Sigmoid colon (tissue), 7 donors: ENCODE measurements around the gene TMEM45B. TPM values are rescaled to one million over a fixed set of nuclear protein-coding genes. Genes with fewer than 3 reads are reported as not detected.
"Not testable (repeated sequence)": the region's sequence is repeated elsewhere in the genome, so short reads cannot be mapped to it uniquely, and the experiment has no call there.

ENCODE experiments used
- DNase-seq: peaks from one replicate; pipeline ENCODE4 v3.0.0-alpha.2; 2019
- H3K27ac ChIP-seq, 4 donors: fragments of 200-600 bp; sonication (generic); one replicate each; pipeline ENCODE4 v1.5.1; 2016 to 2019; ENCODE audit warnings: mild to moderate bottlenecking in 1 of 4
- H3K27me3 ChIP-seq, 3 donors: fragments of 200-600 bp; sonication (generic); one replicate each; pipeline ENCODE4 v1.5.1; 2019; ENCODE audit warnings: mild to moderate bottlenecking in 1 of 3
- H3K36me3 ChIP-seq, 4 donors: fragments of 200-600 bp; sonication (generic); one replicate each; pipeline ENCODE4 v1.5.1; 2016 to 2019
- H3K4me1 ChIP-seq, 4 donors: fragments of 200-600 bp; sonication (generic); one replicate each; pipeline ENCODE4 v1.5.1; 2017 to 2019
- H3K4me3 ChIP-seq, 4 donors: fragments of 200-600 bp; sonication (generic); one replicate each; pipeline ENCODE4 v1.5.1; 2017 to 2019; ENCODE audit warnings: mild to moderate bottlenecking in 2 of 4, moderate library complexity in 1 of 4
- H3K9me3 ChIP-seq, 4 donors: fragments of 200-600 bp in 3 of 4; sonication (generic) in 3 of 4; one replicate each; pipeline versions ENCODE4 v1.5.1 to v1.6.1; 2013 to 2019
- EP300 ChIP-seq, 4 donors: sonication (generic); formaldehyde crosslinking; IDR thresholded peaks; one replicate each; pipeline ENCODE4 v1.6.1; 2017; ENCODE audit warnings: antibody characterized with exemption in 4 of 4
- POLR2A ChIP-seq, 2 donors: fragments of 450-650 bp; IDR thresholded peaks; one replicate each; pipeline ENCODE4 v1.6.1; 2016; ENCODE audit warnings: antibody characterized with exemption in 2 of 2, mild to moderate bottlenecking in 2 of 2, moderate library complexity in 2 of 2
- POLR2AphosphoS5 ChIP-seq, 4 donors: sonication (generic); formaldehyde crosslinking; IDR thresholded peaks; one replicate each; pipeline ENCODE4 v1.6.1; 2017; ENCODE audit warnings: antibody characterized with exemption in 4 of 4
- WGBS, 2 donors: extraction: QIAGEN DNeasy Blood & Tissue Kit; methylation state at CpG; one replicate each; pipeline ENCODE4 v1.1.7; 2013; 5-methylcytosine and 5-hydroxymethylcytosine counted together
- intact Hi-C: fragments of 100-400 bp; cut with DNase I; formaldehyde crosslinking; loops from one replicate; pipeline ENCODE4 v1.15.1; 2023
- polyA plus RNA-seq, 3 donors: library from polyadenylated mRNA; stranded (reverse); fragments of 200-250 nt; gene quantifications; one replicate each; pipeline ENCODE4 v1.2.3, GENCODE V29; 2013
- total RNA-seq, 4 donors: library from RNA; depleted of rRNA; stranded (reverse); fragments of >200 nt; gene quantifications; one replicate each; pipeline ENCODE4 v1.1.0, GENCODE V29; 2016
- TF ChIP-seq, protein P1 (sequence below), 4 experiments: fragments of 450-650 bp in 3 of 4; fragments of 200-600 bp in 1 of 4; IDR thresholded peaks; one replicate each; pipeline ENCODE4 v1.5.1; 2016 to 2019; ENCODE audit warnings: antibody characterized with exemption in 4 of 4, mild to moderate bottlenecking in 3 of 4, moderate library complexity in 2 of 4
- donor health status: healthy with polysubstance abuse.
- donor health status: Bipolar disorder and iron deficiency.
- donor health status: healthy.

Gene TMEM45B
- total and polyA plus RNA-seq, 7 donors, result 0.55 to 150 (median 16.0) TPM; not detected in 1

DNA sequence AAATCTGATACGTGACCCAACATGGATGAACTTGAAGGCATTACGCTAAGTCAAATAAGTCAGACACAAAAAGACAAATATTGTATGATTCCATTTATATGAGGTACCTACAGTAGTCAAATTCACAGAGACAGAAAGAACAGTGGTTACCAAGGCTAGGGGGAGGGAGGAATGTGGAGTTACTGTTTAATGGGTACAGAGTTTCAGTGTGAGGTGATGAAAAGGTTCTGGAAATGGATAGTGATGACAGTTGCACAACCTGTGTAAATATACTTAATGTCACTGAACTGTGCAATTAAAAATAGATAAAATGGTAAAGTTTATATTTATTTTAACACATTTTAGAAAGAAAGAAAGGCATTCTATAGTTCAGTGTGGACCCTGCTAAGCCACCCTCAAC, 24.1 kb upstream of the TMEM45B start:
- TF ChIP-seq POLR2A (IDR thresholded peaks at IDR 0.05), result no peak
- TF ChIP-seq, protein P1, sequence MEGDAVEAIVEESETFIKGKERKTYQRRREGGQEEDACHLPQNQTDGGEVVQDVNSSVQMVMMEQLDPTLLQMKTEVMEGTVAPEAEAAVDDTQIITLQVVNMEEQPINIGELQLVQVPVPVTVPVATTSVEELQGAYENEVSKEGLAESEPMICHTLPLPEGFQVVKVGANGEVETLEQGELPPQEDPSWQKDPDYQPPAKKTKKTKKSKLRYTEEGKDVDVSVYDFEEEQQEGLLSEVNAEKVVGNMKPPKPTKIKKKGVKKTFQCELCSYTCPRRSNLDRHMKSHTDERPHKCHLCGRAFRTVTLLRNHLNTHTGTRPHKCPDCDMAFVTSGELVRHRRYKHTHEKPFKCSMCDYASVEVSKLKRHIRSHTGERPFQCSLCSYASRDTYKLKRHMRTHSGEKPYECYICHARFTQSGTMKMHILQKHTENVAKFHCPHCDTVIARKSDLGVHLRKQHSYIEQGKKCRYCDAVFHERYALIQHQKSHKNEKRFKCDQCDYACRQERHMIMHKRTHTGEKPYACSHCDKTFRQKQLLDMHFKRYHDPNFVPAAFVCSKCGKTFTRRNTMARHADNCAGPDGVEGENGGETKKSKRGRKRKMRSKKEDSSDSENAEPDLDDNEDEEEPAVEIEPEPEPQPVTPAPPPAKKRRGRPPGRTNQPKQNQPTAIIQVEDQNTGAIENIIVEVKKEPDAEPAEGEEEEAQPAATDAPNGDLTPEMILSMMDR (IDR thresholded peaks at IDR 0.05), result no peak
- no peak for TF ChIP-seq EP300 (IDR thresholded peaks at IDR 0.05)
- TF ChIP-seq POLR2AphosphoS5 (IDR thresholded peaks at IDR 0.05), result no peak
- Histone ChIP-seq H3K4me3 (no peak overlapping the region), H3K9me3 (peaks cover 0 to 4% (median 1%) of the 10 kb centered on the region in 4 donors), H3K36me3 (no peaks in the 10 kb centered on the region), H3K4me1 (no peaks in the 10 kb centered on the region), H3K27ac (no peak overlapping the region), H3K27me3 (no peaks in the 10 kb centered on the region)
- DNase-seq, result no peak
- intact Hi-C loops, result no loop called here
- WGBS, 2 donors, result 95 to 97% methylated on average over 2 of the region's 2 CpGs

DNA sequence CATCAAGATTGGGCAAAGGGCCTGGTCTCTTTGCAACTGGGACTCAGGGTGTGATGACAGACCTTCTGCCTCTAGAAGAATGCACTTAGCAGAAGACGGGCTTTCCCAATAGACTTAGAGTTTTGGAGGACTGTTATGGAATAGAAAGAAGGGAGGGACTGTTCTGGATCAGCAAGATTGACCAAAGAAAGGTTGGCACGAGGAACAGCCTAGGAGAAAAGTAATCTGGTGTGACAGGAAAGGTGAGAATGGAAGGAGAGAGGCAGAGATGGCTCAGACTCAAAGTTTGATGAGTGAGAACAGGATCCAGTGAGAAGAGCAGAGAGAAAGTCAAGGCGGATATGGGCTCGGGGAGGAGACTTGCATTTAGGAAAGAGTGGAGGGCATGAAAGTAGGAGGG, 23.0 kb upstream of the TMEM45B start:
- Histone ChIP-seq H3K27ac (no peak overlapping the region), H3K36me3 (no peaks in the 10 kb centered on the region), H3K4me3 (no peak overlapping the region), H3K9me3 (peaks cover 0 to 4% (median 1%) of the 10 kb centered on the region in 4 donors), H3K4me1 (no peaks in the 10 kb centered on the region), H3K27me3 (no peaks in the 10 kb centered on the region)
- WGBS, 2 donors, result 60 to 81% methylated on average over 4 of the region's 4 CpGs
- no peak for DNase-seq
- intact Hi-C loops, result no loop called here
- no peak for TF ChIP-seq EP300 (IDR thresholded peaks at IDR 0.05)
- no peak for TF ChIP-seq POLR2AphosphoS5 (IDR thresholded peaks at IDR 0.05)
- TF ChIP-seq, protein P1 (IDR thresholded peaks at IDR 0.05), result no peak
- TF ChIP-seq POLR2A (IDR thresholded peaks at IDR 0.05), result no peak

DNA sequence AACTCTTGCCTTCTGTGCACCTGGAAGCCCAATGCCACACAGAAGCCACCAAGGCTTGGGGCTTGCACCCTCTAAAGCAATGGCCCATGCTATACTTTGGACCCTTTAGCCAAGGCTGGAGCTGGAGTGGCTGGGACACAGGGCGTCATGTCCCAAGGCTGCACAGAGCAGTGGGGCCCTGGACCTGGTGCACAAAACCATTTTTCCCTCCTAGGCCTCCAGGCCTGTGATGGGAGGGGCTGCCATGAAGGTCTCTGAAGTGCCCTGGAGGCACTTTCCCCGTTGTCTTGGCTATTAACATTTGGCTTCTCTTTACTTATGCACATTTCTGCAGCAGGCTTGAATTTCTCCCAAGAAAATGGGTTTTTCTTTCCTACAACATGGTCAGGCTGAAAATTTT, 20.6 kb upstream of the TMEM45B start:
- DNase-seq, result no peak
- Histone ChIP-seq H3K36me3 (no peaks in the 10 kb centered on the region), H3K9me3 (peaks cover 0 to 7% (median 4%) of the 10 kb centered on the region in 4 donors), H3K4me3 (no peak overlapping the region), H3K27ac (no peak overlapping the region), H3K4me1 (no peaks in the 10 kb centered on the region), H3K27me3 (no peaks in the 10 kb centered on the region)
- 62 to 63% methylated on average over 2 of the region's 2 CpGs for WGBS, 2 donors
- intact Hi-C loops, result no loop called here
- TF ChIP-seq POLR2A (IDR thresholded peaks at IDR 0.05) (no peak), EP300 (IDR thresholded peaks at IDR 0.05) (no peak), POLR2AphosphoS5 (IDR thresholded peaks at IDR 0.05) (no peak)
- TF ChIP-seq, protein P1 (IDR thresholded peaks at IDR 0.05), result no peak

DNA sequence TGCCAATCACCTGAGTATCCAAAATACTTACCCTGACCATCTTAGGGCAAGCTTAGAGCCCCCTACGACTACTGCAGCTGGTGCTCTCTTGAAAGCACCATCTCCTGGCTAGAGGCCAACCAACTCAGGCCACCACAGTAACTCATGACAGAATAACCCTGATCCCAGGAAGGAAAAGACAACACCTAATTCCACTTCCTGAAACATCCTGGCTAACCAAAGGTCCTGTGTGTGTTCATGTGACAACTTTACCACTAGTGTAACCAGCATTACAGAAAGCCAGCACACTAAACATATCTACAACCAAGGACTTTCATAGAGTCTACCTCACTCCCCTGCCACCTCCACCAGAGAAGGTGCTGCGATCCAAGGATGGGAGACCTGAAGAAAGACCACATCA, 17.4 kb upstream of the TMEM45B start:
- no peak for DNase-seq
- intact Hi-C loops, result no loop called here
- Histone ChIP-seq H3K4me3 (no peak overlapping the region), H3K36me3 (no peaks in the 10 kb centered on the region), H3K27ac (no peak overlapping the region), H3K4me1 (no peaks in the 10 kb centered on the region), H3K9me3 (peaks cover 0 to 7% (median 4%) of the 10 kb centered on the region in 4 donors), H3K27me3 (no peaks in the 10 kb centered on the region)
- WGBS, 2 donors, result 86 to 91% methylated on average over 2 of the region's 2 CpGs
- TF ChIP-seq EP300 (IDR thresholded peaks at IDR 0.05) (no peak), POLR2AphosphoS5 (IDR thresholded peaks at IDR 0.05) (no peak), POLR2A (IDR thresholded peaks at IDR 0.05) (no peak)
- TF ChIP-seq, protein P1 (IDR thresholded peaks at IDR 0.05), result no peak

DNA sequence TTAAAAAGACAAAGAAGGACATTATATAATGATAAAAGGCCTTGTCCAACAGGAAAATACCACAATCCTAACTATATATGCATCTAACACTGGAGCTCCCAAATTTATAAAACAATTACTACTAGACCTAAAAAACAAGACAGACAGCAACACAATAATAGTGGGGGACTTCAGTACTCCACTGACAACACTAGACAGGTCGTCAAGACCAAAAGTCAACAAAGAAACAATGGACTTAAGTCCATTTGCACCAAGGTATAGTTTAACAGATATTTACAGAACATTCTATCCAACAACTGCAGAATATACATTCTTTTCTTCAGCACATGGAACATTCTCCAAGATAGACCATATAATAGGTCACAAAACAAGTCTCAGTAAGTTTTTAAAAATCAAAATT, 15.5 kb upstream of the TMEM45B start:
- H3K4me3 ChIP-seq, H3K9me3 ChIP-seq, H3K36me3 ChIP-seq, intact Hi-C loops, DNase-seq, H3K27ac ChIP-seq, H3K4me1 ChIP-seq, H3K27me3 ChIP-seq: not testable (repeated sequence)
- WGBS, 2 donors, result 23 to 65% methylated on average over 1 of the region's 1 CpG
